Measurements from ENCODE around the gene MED13L. TPM values are rescaled to one million over a fixed set of nuclear protein-coding genes. Genes with fewer than 3 reads are reported as not detected.

The MED13L gene
- total RNA-seq, 4 donors from 2014 or later, result 158 to 247 (median 166) TPM

DNA sequence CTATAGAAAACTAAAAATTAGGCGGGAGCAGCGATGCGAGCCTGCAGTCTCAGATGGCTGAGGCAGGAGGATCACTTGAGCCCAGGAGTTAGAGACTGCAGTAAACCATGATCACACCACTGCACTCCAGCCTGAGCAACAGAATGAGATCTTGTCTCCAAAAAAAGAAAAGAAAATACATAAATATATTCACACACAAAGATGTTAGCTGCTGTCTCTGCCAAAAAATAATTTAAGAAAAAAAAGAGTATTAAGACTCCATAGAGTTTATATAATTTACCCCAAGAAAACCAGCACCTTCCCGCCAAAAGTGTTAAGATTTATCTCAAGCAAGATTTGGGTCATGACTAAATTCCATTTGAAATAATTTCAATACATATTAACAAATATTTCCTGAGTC lies 102.6 kb downstream of the MED13L start:
- TF ChIP-seq, protein P1, sequence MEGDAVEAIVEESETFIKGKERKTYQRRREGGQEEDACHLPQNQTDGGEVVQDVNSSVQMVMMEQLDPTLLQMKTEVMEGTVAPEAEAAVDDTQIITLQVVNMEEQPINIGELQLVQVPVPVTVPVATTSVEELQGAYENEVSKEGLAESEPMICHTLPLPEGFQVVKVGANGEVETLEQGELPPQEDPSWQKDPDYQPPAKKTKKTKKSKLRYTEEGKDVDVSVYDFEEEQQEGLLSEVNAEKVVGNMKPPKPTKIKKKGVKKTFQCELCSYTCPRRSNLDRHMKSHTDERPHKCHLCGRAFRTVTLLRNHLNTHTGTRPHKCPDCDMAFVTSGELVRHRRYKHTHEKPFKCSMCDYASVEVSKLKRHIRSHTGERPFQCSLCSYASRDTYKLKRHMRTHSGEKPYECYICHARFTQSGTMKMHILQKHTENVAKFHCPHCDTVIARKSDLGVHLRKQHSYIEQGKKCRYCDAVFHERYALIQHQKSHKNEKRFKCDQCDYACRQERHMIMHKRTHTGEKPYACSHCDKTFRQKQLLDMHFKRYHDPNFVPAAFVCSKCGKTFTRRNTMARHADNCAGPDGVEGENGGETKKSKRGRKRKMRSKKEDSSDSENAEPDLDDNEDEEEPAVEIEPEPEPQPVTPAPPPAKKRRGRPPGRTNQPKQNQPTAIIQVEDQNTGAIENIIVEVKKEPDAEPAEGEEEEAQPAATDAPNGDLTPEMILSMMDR (IDR thresholded peaks at IDR 0.05), result no peak
- no peak for TF ChIP-seq POLR2A (IDR thresholded peaks at IDR 0.05)
- 73 to 74% methylated on average over 4 of the region's 4 CpGs for WGBS, 2 donors
- intact Hi-C loops (cut with DNase I; ENCODE audit: low total_unique reads), result no loop called here
- H3K4me3 ChIP-seq (ENCODE audit: low read depth, poor library complexity, severe bottlenecking), result no peak overlapping the region
- no peak for DNase-seq (ENCODE audit: low spot score in 2 of 2)

DNA sequence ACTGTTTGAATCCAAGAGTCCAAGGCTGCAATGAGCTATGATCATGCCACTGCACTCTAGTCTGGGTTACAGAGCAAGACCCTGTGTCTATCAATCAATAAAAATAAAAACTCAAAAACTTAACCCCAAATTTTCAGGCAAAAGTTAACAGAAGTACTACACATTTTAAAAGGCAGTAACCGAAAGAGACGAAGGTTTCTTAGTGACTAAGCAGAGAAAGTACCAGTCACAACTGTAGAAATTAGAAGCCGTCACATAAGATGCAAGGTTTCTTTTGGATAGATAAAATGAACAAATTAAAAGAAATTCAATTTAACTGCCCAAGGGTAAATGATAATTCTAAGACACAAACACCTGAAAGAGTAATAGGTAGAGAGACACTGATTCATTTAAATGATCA lies 103.5 kb downstream of the MED13L start:
- intact Hi-C loops (cut with DNase I; ENCODE audit: low total_unique reads), result no loop called here
- WGBS, 2 donors, result 91 to 93% methylated on average over 3 of the region's 3 CpGs
- no peak for DNase-seq (ENCODE audit: low spot score in 2 of 2)
- TF ChIP-seq POLR2A (IDR thresholded peaks at IDR 0.05), result no peak
- TF ChIP-seq, protein P1 (IDR thresholded peaks at IDR 0.05), result no peak
- no peak overlapping the region for H3K4me3 ChIP-seq (ENCODE audit: low read depth, poor library complexity, severe bottlenecking)

DNA sequence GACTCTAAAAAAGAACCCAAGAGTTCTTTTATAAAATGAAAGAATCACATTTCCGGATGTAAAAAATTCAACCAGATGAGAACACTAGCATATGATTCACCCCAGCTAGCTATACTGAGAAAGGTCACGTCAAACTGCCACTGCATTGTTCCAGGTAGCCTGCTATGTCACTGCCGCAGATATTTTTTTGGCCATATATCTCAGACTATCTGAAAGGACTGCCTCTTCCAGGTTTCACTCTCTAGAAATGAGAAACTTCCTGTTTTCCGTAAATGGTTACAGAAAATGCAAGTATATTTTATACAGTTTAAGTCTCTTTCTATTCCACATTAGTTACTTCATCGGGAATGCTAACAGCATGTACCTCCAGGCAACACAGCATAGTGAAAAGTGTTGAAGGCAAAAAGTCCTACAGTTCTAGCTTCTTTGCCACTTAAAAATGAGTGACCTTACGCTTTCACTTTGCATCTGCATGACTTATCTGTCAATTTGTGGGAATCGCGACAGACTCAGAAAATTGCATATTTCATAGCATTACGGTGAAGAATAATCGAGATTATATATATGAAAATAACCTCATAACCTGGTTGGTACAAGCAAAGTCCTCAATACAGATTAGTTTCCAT lies 105.2 kb downstream of the MED13L start:
- TF ChIP-seq, protein P1 (IDR thresholded peaks at IDR 0.05), result no peak
- 66 to 69% methylated on average over 10 of the region's 10 CpGs for WGBS, 2 donors
- DNase-seq (ENCODE audit: low spot score in 2 of 2), result no peak
- H3K4me3 ChIP-seq (ENCODE audit: low read depth, poor library complexity, severe bottlenecking), result no peak overlapping the region
- intact Hi-C loops (cut with DNase I; ENCODE audit: low total_unique reads), result no loop called here

DNA sequence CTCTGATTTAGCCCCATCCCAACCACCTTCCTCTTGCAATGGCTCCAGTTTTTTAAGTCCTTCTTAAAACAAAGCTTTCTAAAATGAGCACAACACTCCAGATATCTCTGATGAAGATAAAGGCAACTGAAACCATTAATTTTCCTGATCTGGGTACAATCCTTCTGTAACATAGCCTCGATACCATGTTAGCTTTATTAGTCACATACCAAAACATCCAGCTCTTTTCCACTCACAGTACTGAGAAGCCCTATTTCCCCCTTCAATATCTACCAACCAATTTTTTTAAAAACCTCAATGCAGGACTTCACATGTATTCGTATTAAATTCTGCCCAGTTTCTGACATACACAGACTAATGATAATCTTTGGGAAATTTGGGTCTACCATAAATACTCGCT lies 105.9 kb downstream of the MED13L start:
- intact Hi-C loops (cut with DNase I; ENCODE audit: low total_unique reads), result no loop called here
- 82 to 83% methylated on average over 3 of the region's 3 CpGs for WGBS, 2 donors
- no peak for DNase-seq (ENCODE audit: low spot score in 2 of 2)
- no peak overlapping the region for H3K4me3 ChIP-seq (ENCODE audit: low read depth, poor library complexity, severe bottlenecking)
- TF ChIP-seq POLR2A (IDR thresholded peaks at IDR 0.05), result no peak
- TF ChIP-seq, protein P1 (IDR thresholded peaks at IDR 0.05), result no peak

DNA sequence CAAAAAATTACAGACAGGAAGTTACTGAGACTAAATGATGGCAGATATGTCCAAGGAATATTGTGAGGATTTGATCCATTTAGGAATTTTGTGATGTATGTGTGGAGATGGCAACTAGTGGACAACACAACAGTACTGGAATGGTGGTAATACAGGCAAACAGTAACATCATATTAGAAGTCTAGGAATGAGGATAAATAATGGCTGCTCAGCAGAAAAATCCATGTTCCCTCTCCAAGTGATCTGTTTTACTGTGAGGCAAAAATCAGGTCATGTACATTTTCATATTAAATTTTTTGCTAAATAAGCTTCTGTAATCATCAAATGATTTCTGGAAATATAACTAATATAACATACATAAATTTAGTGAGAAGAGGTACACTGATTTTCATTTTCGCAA lies 108.4 kb downstream of the MED13L start:
- no peak overlapping the region for H3K4me3 ChIP-seq (ENCODE audit: low read depth, poor library complexity, severe bottlenecking)
- DNase-seq (ENCODE audit: low spot score in 2 of 2), result no peak
- intact Hi-C loops (cut with DNase I; ENCODE audit: low total_unique reads), result no loop called here
- WGBS, 2 donors, result 94 to 96% methylated on average over 1 of the region's 1 CpG
- TF ChIP-seq, protein P1 (IDR thresholded peaks at IDR 0.05), result no peak
- no peak for TF ChIP-seq POLR2A (IDR thresholded peaks at IDR 0.05)

DNA sequence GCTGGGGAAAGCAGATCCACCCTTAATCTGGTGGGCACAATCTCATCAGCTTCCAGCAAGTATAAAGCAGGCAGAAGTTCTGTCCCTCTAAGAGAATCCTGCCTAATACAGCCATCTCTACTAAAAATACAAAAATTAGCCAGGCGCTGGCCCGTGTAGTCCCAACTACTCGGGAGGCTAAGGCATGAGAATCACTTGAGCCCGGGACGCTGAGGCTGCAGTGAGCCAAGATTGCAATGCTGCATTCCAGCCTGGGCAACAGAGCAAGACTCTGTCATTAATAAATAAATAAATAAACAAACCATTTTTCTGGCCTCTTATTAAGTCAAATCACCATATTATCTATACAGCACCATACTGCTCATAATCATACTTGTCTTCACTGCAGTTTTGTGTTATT lies 111.2 kb downstream of the MED13L start:
- intact Hi-C loops (cut with DNase I; ENCODE audit: low total_unique reads), result no loop called here
- WGBS, 2 donors, result 59 to 73% methylated on average over 5 of the region's 5 CpGs
- DNase-seq (ENCODE audit: low spot score in 2 of 2), result no peak
- no peak overlapping the region for H3K4me3 ChIP-seq (ENCODE audit: low read depth, poor library complexity, severe bottlenecking)
- TF ChIP-seq POLR2A (IDR thresholded peaks at IDR 0.05), result no peak

Data from lower leg skin (tissue), 4 donors.